ENCODE measurements around the gene KCNQ1. TPM values are rescaled to one million over a fixed set of nuclear protein-coding genes. Genes with fewer than 3 reads are reported as not detected.
A peak's percentile ranks its signal among the peaks of the same experiment; 100 is the strongest.

The KCNQ1 gene
- total RNA-seq, 2 donors from 2014 or later: 33.5 to 39.7 TPM

- ATAC-seq (peak; percentile 27 to 28), DNase-seq (peak; percentile 70)
- intact Hi-C loops (cut with DNase I): loop anchor here in 1 of 2 donors (2.0 to 10.0 kb wide), 2 partner anchors 100 to 188 kb away; no protein-coding TSS in a partner anchor
Measured at GRCh38 chr11:2885017-2885677, 440.3 kb downstream of the KCNQ1 start.

GRCh38 chr11:2885678-2886081 is 440.9 kb downstream of the KCNQ1 start, which contains the start of gene CDKN1C:
TSS of gene CDKN1C (minus strand) at chr11:2885775. CDS start at chr11:2885456, 319 bp downstream.
- DNase-seq (peak; percentile 86), ATAC-seq (peak; percentile 82 to 85)
- intact Hi-C loops (cut with DNase I): loop anchor here in 1 of 2 donors (2.0 to 10.0 kb wide), 3 partner anchors 101 to 457 kb away; no protein-coding TSS in a partner anchor

DNA sequence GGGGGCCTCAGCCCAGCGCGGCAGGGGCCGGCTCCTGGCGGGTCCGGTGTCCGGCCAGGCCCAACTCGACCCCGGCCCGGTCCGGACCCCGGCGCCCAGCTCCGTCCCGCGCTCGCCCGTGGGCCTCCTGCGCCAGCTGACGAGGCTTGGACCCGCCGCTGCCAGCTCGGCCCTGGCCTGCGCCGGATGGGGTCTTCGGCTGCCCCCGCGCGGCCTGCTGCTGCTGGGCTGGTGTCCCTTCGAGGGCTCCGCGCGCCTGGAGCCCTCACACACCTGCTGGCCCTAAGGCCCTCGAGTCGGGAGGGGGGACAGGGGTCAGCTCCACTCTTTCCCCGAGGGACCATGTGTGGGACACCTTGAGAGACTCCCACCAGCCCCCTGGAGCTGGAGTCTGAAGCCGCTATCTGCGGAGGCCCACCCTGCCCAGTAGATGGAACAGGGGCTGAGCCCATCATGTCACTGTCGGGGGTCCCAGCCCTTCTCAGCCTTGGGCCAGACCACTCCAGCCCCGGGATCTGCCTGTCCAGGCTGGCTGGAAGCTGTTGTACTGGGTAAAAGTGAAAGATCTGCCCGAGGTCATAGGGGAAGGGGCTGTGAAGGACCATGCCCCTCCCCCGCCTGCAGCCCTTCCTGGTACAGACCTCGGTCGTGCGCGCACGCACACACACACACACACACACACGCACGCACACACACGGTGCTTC is 441.5 kb downstream of the KCNQ1 start:
- intact Hi-C loops (cut with DNase I): loop anchor here in 1 of 2 donors (2.0 to 10.0 kb wide), 2 partner anchors 102 to 458 kb away; no protein-coding TSS in a partner anchor
- DNase-seq (peak; percentile 57), ATAC-seq (peak; percentile 3 to 20)

DNA sequence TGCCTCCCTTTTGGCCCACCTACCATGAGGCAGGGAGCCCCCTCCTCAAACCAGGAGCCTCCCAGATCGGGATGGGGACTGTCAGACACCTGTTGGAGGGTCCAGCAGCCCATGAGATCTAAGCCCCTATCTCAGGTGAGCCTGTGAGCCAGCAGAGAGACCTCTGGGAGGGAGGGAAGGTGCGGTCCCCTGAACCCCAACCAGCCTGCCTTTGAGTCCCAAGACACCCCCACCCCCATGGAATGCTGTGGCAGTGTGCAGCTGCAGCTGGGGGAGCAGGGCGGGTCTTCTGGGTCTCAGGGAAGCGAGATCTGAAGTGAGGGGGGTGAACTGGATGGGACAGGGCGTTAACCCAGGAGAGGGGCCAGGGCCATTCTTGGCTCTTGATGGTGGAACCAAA is 442.1 kb downstream of the KCNQ1 start:
- intact Hi-C loops (cut with DNase I): loop anchor here in 1 of 2 donors (2.0 to 10.0 kb wide), 2 partner anchors 102 to 458 kb away; no protein-coding TSS in a partner anchor
- no peak for ATAC-seq
- DNase-seq: no peak

DNA sequence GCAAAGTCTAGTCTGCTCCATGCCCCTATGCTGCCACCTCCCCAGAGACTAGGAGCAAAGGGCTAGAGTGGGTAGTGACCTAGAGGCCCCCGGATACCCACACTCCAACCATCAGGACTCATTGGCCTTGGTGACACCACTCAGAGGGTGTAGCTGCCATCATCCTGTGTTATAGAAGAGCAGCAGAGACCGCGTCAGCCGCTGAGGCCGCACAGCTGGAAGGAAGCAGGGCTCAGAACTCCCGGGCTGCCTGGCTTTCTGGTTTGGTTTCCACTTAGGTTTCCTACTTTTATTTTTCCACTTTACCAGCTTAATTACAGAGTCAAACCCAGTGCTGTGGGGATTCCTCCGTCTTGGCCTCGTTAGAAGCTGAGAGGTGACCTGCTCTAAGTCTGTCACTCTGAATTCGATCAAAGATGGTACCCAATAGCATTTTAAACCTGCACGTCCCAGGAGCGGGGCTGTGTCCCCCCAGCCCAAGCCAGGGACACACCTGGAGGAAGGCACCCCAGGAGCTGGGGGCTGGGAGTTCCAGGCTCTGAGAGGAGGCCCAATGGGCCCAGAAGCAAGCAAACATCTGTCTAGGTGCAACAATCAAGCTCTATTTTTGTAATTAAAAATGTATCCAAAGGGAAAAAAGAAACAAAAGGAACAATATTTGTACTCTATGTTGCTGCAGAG is 442.8 kb downstream of the KCNQ1 start:
- DNase-seq: no peak
- intact Hi-C loops (cut with DNase I): loop anchor here (1.0 to 10.0 kb wide), 5 partner anchors 103 to 461 kb away; no protein-coding TSS in a partner anchor
- no peak for ATAC-seq

GRCh38 chr11:2888266-2888968 is 443.6 kb downstream of the KCNQ1 start:
- peak; percentile 94 for DNase-seq
- intact Hi-C loops (cut with DNase I): loop anchor here (1.0 to 10.0 kb wide), 4 partner anchors 104 to 462 kb away; no protein-coding TSS in a partner anchor
- peak; percentile 31 to 39 for ATAC-seq

DNA sequence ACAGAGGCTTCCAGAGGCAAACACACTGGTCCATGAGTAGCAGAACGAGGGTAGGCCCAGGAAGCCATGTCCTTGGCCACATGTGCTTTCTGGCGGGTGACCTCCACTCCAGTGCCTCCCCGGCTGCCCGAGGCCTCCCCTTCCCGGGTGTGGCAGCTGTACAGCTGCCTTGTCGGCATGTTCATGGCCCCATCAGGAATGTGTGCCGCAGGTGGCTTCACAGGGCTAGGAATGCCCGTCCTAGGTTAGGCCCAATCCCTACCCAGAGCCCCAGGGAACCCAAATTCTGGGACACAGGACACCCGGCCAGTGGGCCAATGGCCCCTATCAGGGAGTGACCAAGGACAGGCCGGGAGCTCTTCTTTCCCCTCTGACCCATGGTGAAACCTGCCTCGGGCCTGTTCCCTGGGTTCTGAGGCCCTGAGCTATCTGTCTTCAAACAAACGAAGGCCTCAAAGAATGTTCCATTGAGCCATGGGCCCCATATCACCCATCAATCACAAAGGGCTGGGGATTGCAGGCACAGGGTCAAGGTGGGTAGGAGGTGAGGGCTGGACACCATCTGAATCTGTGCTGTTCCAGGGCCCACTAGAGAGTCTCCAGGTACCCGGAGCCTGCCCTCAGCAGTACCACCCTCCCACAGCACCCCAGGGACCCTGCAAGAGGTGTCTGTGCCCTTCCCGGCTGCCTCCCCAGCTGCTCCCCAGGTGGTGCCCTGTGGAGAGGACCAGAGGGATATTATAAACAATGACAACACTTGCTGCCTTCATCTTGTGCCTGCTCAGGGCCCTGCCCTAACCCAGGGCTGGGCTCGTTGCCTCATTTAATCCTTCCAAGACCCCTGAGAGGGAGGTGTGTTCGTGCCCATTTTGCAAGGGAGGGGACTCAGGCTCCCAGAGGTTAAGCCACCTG is 444.8 kb downstream of the KCNQ1 start:
- intact Hi-C loops (cut with DNase I): loop anchor here (2.0 to 10.0 kb wide), 5 partner anchors 105 to 695 kb away; no protein-coding TSS in a partner anchor
- no peak for DNase-seq

GRCh38 chr11:2890466-2891294 is 445.9 kb downstream of the KCNQ1 start:
- intact Hi-C loops (cut with DNase I): loop anchor here (10.0 kb wide), 2 partner anchors 576 to 696 kb away; no protein-coding TSS in a partner anchor
- DNase-seq (peak; percentile 77), ATAC-seq (peak in 1 of 2 donors; percentile 27)

More for the DNA sequence above, 444.8 kb downstream of the KCNQ1 start:
- ATAC-seq: no peak

- DNase-seq (peak; percentile 69), ATAC-seq (peak; percentile 59 to 65)
- intact Hi-C loops (cut with DNase I): loop anchor here (10.0 kb wide), 2 partner anchors 577 to 697 kb away; no protein-coding TSS in a partner anchor
Measured at GRCh38 chr11:2891326-2892214, 446.8 kb downstream of the KCNQ1 start.

- intact Hi-C loops (cut with DNase I): loop anchor here (10.0 kb wide), 2 partner anchors 578 to 698 kb away; no protein-coding TSS in a partner anchor
- ATAC-seq: peak; percentile 50 to 70
- peak; percentile 75 for DNase-seq
Measured at GRCh38 chr11:2892215-2892966, 447.6 kb downstream of the KCNQ1 start.

DNA sequence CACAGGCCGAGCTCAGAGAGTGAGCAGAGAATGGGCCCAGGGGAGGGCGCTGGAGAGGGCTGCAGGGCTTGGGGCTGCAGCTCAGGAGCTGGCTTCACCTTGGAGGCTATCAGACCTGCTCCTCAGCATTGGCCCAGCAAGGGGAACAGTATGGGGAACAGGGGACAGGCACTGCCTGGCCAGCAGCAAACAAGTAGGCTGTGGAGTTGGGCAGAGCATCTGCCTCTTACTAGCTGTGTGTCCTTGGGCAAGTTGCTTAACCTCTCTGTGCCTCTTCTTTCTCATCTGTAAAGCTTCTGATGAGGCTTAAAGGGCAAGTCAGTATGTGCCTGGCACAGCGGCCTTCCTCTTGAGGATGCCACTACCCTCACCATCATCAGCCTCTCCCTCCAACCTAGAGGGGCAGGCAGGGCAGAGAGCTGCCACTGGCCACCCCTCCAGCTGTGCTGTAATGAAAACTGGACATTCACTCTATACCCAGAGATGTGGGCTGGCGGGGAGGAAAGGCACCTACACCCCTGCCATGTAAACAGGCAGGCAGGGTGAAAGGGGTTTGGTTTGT is 448.2 kb downstream of the KCNQ1 start:
- intact Hi-C loops (cut with DNase I): loop anchor here (10.0 kb wide), 2 partner anchors 578 to 698 kb away; no protein-coding TSS in a partner anchor
- peak in 1 of 2 donors; percentile 2 for ATAC-seq
- no peak for DNase-seq

DNA sequence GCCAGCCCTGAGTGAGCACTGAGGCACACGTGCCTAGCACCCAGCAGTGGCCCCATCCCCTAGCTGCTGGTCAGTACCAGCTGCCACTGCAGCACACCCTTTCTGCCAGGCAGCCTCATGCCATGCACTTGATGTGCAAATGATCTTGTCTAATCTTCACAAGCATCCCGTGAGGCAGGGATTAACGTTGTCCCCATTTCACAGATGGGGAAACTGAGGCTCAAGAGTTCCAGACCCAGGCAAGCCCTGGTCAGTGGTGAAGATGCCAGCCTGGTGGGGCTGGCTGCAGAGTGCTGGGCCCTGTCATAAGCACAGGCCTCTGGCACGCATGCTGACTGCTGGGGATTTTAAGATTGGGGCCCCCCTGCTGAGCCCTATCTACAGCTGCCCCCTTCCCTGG is 449.1 kb downstream of the KCNQ1 start:
- DNase-seq (no peak), ATAC-seq (no peak)
- intact Hi-C loops (cut with DNase I): loop anchor here (10.0 kb wide), 2 partner anchors 579 to 699 kb away; no protein-coding TSS in a partner anchor

GRCh38 chr11:2896047-2896446 is 451.2 kb downstream of the KCNQ1 start:
- DNase-seq: no peak
- intact Hi-C loops (cut with DNase I): loop anchor here (10.0 kb wide), 2 partner anchors 581 to 701 kb away; no protein-coding TSS in a partner anchor
- ATAC-seq: no peak

- ATAC-seq (no peak), DNase-seq (no peak)
- intact Hi-C loops (cut with DNase I): loop anchor here (10.0 kb wide), 2 partner anchors 582 to 702 kb away; no protein-coding TSS in a partner anchor
Measured at GRCh38 chr11:2897048-2897447, 452.2 kb downstream of the KCNQ1 start.
